ENCODE measurements around the gene FBXO31.
"Not testable (repeated sequence)": the region's sequence is repeated elsewhere in the genome, so short reads cannot be mapped to it uniquely, and the experiment has no call there.

The FBXO31 gene

GRCh38 chr16:87340198-87340597, 43.4 kb downstream of the FBXO31 start:
- no peak for DNase-seq

- DNase-seq: not testable (repeated sequence)
Measured at GRCh38 chr16:87339724-87340105, 43.9 kb downstream of the FBXO31 start.

- no peak for DNase-seq
Measured at GRCh38 chr16:87339086-87339723, 44.4 kb downstream of the FBXO31 start.

- DNase-seq: no peak
Measured at GRCh38 chr16:87338155-87338765, 45.3 kb downstream of the FBXO31 start.

- DNase-seq: no peak
Measured at GRCh38 chr16:87337262-87337771, 46.3 kb downstream of the FBXO31 start.

GRCh38 chr16:87336434-87337240, 46.9 kb downstream of the FBXO31 start:
- DNase-seq: no peak

- DNase-seq: no peak
Measured at GRCh38 chr16:87335625-87336433, 47.7 kb downstream of the FBXO31 start.

- no peak for DNase-seq
Measured at GRCh38 chr16:87334651-87335624, 48.6 kb downstream of the FBXO31 start.

GRCh38 chr16:87333581-87334331, 49.8 kb downstream of the FBXO31 start:
- DNase-seq: no peak

GRCh38 chr16:87333101-87333500, 50.5 kb downstream of the FBXO31 start:
- DNase-seq: no peak

- DNase-seq: no peak
Measured at GRCh38 chr16:87332150-87332549, 51.4 kb downstream of the FBXO31 start.

GRCh38 chr16:87331241-87331801, 52.3 kb downstream of the FBXO31 start:
- DNase-seq: no peak

GRCh38 chr16:87330646-87331045, 52.9 kb downstream of the FBXO31 start:
- no peak for DNase-seq

- DNase-seq: no peak
Measured at GRCh38 chr16:87330257-87330624, 53.3 kb downstream of the FBXO31 start.

- DNase-seq: no peak
Measured at GRCh38 chr16:87329436-87330256, 53.9 kb downstream of the FBXO31 start.

GRCh38 chr16:87328846-87329245, 54.7 kb downstream of the FBXO31 start:
- DNase-seq: no peak

- DNase-seq: no peak
Measured at GRCh38 chr16:87327798-87328495, 55.6 kb downstream of the FBXO31 start.

GRCh38 chr16:87326151-87326571, 57.4 kb downstream of the FBXO31 start:
- DNase-seq: no peak

GRCh38 chr16:87325423-87325858, 58.1 kb downstream of the FBXO31 start:
- no peak for DNase-seq
